HG03342 (cell line): ENCODE results near the gene RNU2-1.
"Not testable (repeated sequence)": the region's sequence is repeated elsewhere in the genome, so short reads cannot be mapped to it uniquely, and the experiment has no call there.

Source experiments
- ATAC-seq: cut with Tn5 transposase; IDR thresholded peaks from one replicate; pipeline ENCODE4 v1.9.1; 2021; ENCODE audit warnings: mild to moderate bottlenecking, moderate library complexity; ENCODE audit not compliant: unreplicated experiment

The RNU2-1 gene

GRCh38 chr17:43216762-43217613 is 16.8 kb downstream of the RNU2-1 start:
- ATAC-seq, result no peak

- no peak for ATAC-seq
Measured at GRCh38 chr17:43216369-43216761, 17.4 kb downstream of the RNU2-1 start.

- no peak for ATAC-seq
Measured at GRCh38 chr17:43215341-43215740, 18.4 kb downstream of the RNU2-1 start.

GRCh38 chr17:43213545-43213944 is 20.2 kb downstream of the RNU2-1 start:
- no peak for ATAC-seq

GRCh38 chr17:43212641-43213490 is 20.9 kb downstream of the RNU2-1 start:
- no peak for ATAC-seq

- peak; percentile 65 for ATAC-seq
Measured at GRCh38 chr17:43211480-43212402, 22.0 kb downstream of the RNU2-1 start, which contains the start of gene TMEM106A. TMEM106A (plus strand) TSS chr17:43211875; CDS start chr17:43213042, 1,167 bp downstream.

GRCh38 chr17:43211123-43211479 is 22.7 kb downstream of the RNU2-1 start:
- no peak for ATAC-seq

GRCh38 chr17:43210576-43210975 is 23.2 kb downstream of the RNU2-1 start:
- no peak for ATAC-seq

GRCh38 chr17:43203013-43203412 is 30.8 kb downstream of the RNU2-1 start:
- not testable (repeated sequence) for ATAC-seq

- ATAC-seq, result no peak
Measured at GRCh38 chr17:43200127-43200526, 33.6 kb downstream of the RNU2-1 start.

- ATAC-seq, result no peak
Measured at GRCh38 chr17:43199633-43200032, 34.1 kb downstream of the RNU2-1 start.

- no peak for ATAC-seq
Measured at GRCh38 chr17:43193251-43193650, 40.5 kb downstream of the RNU2-1 start.

- not testable (repeated sequence) for ATAC-seq
Measured at GRCh38 chr17:43186656-43187055, 47.1 kb downstream of the RNU2-1 start.

- no peak for ATAC-seq
Measured at GRCh38 chr17:43183921-43184320, 49.9 kb downstream of the RNU2-1 start.
